GM18511 (cell line): ENCODE results near the gene NR2F6.
A peak's percentile ranks its signal among the peaks of the same experiment; 100 is the strongest.

Experiments
- ATAC-seq: cut with Tn5 transposase; IDR thresholded peaks from one replicate; pipeline ENCODE4 v1.9.1; 2021; ENCODE audit warnings: mild to moderate bottlenecking, moderate library complexity; ENCODE audit not compliant: unreplicated experiment

NR2F6 gene

GRCh38 chr19:17264641-17264979, 18.9 kb upstream of the NR2F6 start, which contains the start of gene USHBP1:
Gene USHBP1, minus strand, starts transcription at chr19:17264745. Its CDS starts 446 bp downstream, at chr19:17264299.
- no peak for ATAC-seq

GRCh38 chr19:17263712-17264640, 18.3 kb upstream of the NR2F6 start:
- ATAC-seq, result no peak

- ATAC-seq, result no peak
These were observed 16.8 kb upstream of the NR2F6 start for GRCh38 chr19:17262557-17262956.

- peak; percentile 72 for ATAC-seq
These were observed 15.2 kb upstream of the NR2F6 start for GRCh38 chr19:17260842-17261325.

- ATAC-seq, result no peak
These were observed 14.2 kb upstream of the NR2F6 start for GRCh38 chr19:17259934-17260333.

- no peak for ATAC-seq
These were observed 13.5 kb upstream of the NR2F6 start for GRCh38 chr19:17259118-17259780.

- no peak for ATAC-seq
These were observed 10.4 kb upstream of the NR2F6 start for GRCh38 chr19:17256130-17256529.

GRCh38 chr19:17255150-17255621, 9.5 kb upstream of the NR2F6 start:
- no peak for ATAC-seq

GRCh38 chr19:17254636-17255035, 8.9 kb upstream of the NR2F6 start:
- no peak for ATAC-seq

GRCh38 chr19:17249887-17250548, 4.3 kb upstream of the NR2F6 start:
- ATAC-seq, result no peak

GRCh38 chr19:17248011-17248776, 2.5 kb upstream of the NR2F6 start:
- ATAC-seq, result no peak

- no peak for ATAC-seq
These were observed 1.1 kb upstream of the NR2F6 start for GRCh38 chr19:17246681-17247425.

GRCh38 chr19:17244618-17245534, 843 bp downstream of the NR2F6 start:
- ATAC-seq, result peak; percentile 22

GRCh38 chr19:17243830-17244617, 1.7 kb downstream of the NR2F6 start:
- no peak for ATAC-seq

GRCh38 chr19:17243211-17243829, 2.4 kb downstream of the NR2F6 start:
- no peak for ATAC-seq

- no peak for ATAC-seq
These were observed 3.1 kb downstream of the NR2F6 start for GRCh38 chr19:17242431-17243208.
